ENCODE data around the gene MTMR11. TPM values are rescaled to one million over a fixed set of nuclear protein-coding genes. Genes with fewer than 3 reads are reported as not detected.

Gene MTMR11
- total and polyA plus RNA-seq, 4 donors: 6.9 to 11.2 (median 8.9) TPM

- WGBS, 2 donors: 93 to 100% methylated on average over 1 of the region's 1 CpG
- H3K36me3 ChIP-seq (ENCODE audit: control insufficient read depth in 4 of 4, insufficient read depth in 4 of 4, low read length in 4 of 4): peaks cover 0 to 5% (median 0%) of the 10 kb centered on the region in 4 donors
- no peaks in the 10 kb centered on the region for H3K27me3 ChIP-seq (ENCODE audit: control insufficient read depth in 3 of 3, insufficient read depth in 3 of 3, low read length in 2 of 3)
- peaks cover 0 to 18% (median 9%) of the 10 kb centered on the region in 5 donors for H3K4me1 ChIP-seq (ENCODE audit: control insufficient read depth in 5 of 5, insufficient read depth in 5 of 5, low read length in 5 of 5)
- ATAC-seq (ENCODE audit: insufficient read depth, low FRiP score) (no peak), DNase-seq (no peak)
- H3K4me3 ChIP-seq: no peak overlapping the region
- TF ChIP-seq CTCF (IDR thresholded peaks at IDR 0.05; ENCODE audit: control extremely low read depth, extremely low read depth): no peak
- no peaks in the 10 kb centered on the region for H3K9me3 ChIP-seq (ENCODE audit: control insufficient read depth in 4 of 4, insufficient read depth in 3 of 4, low read length in 3 of 4)
- no peak overlapping the region for H3K9ac ChIP-seq (ENCODE audit: insufficient read depth in 1 of 2, low read length in 2 of 2)
- H3K27ac ChIP-seq (ENCODE audit: low read depth in 1 of 2, low read length in 1 of 2): no peak overlapping the region
Measured at GRCh38 chr1:149881876-149882275, 54.8 kb downstream of the MTMR11 start.

GRCh38 chr1:149879556-149879955 lies 57.1 kb downstream of the MTMR11 start:
- Histone ChIP-seq H3K36me3 (ENCODE audit: control insufficient read depth in 4 of 4, insufficient read depth in 4 of 4, low read length in 4 of 4) (no peaks in the 10 kb centered on the region), H3K27me3 (ENCODE audit: control insufficient read depth in 3 of 3, insufficient read depth in 3 of 3, low read length in 2 of 3) (no peaks in the 10 kb centered on the region), H3K4me1 (ENCODE audit: control insufficient read depth in 5 of 5, insufficient read depth in 5 of 5, low read length in 5 of 5) (peaks cover 0 to 11% (median 7%) of the 10 kb centered on the region in 5 donors), H3K9ac (ENCODE audit: insufficient read depth in 1 of 2, low read length in 2 of 2) (no peak overlapping the region), H3K4me3 (no peak overlapping the region), H3K9me3 (ENCODE audit: control insufficient read depth in 4 of 4, insufficient read depth in 3 of 4, low read length in 3 of 4) (no peaks in the 10 kb centered on the region), H3K27ac (ENCODE audit: low read depth in 1 of 2, low read length in 1 of 2) (no peak overlapping the region)
- WGBS, 2 donors: 88 to 93% methylated on average over 1 of the region's 1 CpG
- no peak for TF ChIP-seq CTCF (IDR thresholded peaks at IDR 0.05; ENCODE audit: control extremely low read depth, extremely low read depth)
- no peak for DNase-seq
- ATAC-seq (ENCODE audit: insufficient read depth, low FRiP score): no peak

Other genes starting within 250 kb of the MTMR11 start
- gene FCGR1A, start 154.2 kb downstream of the MTMR11 start, total RNA-seq: 10 to 100 TPM; 11.5 to 25.8 TPM
- gene FCGR1A, start 154.2 kb downstream of the MTMR11 start, polyA plus RNA-seq: 10 to 100 TPM; 78.0 to 94.4 TPM
- gene BOLA1, start 37.3 kb downstream of the MTMR11 start, total RNA-seq: 10 to 100 TPM; 12.5 to 14.2 TPM
- gene BOLA1, start 37.3 kb downstream of the MTMR11 start, polyA plus RNA-seq: 10 to 100 TPM; 16.8 to 28.5 TPM
- 1 to 10 TPM; 2.3 to 2.4 TPM for gene SV2A, start 19.0 kb downstream of the MTMR11 start, total RNA-seq
- gene SV2A, start 19.0 kb downstream of the MTMR11 start, polyA plus RNA-seq: under 1 TPM; 0.94 to 0.98 TPM
- gene SF3B4, start 9.1 kb downstream of the MTMR11 start, total RNA-seq: 10 to 100 TPM; 19.6 to 48.1 TPM
- 10 to 100 TPM; 37.2 to 38.3 TPM for gene SF3B4, start 9.1 kb downstream of the MTMR11 start, polyA plus RNA-seq
- gene OTUD7B, start 73.8 kb upstream of the MTMR11 start, total RNA-seq: 10 to 100 TPM; 26.4 to 28.3 TPM
- 1 to 10 TPM; 4.0 to 7.9 TPM for gene OTUD7B, start 73.8 kb upstream of the MTMR11 start, polyA plus RNA-seq
- gene VPS45, start 130.9 kb upstream of the MTMR11 start, total RNA-seq: 10 to 100 TPM; 31.0 to 86.7 TPM
- gene VPS45, start 130.9 kb upstream of the MTMR11 start, polyA plus RNA-seq: 10 to 100 TPM; 16.3 to 21.1 TPM
- gene PLEKHO1, start 213.0 kb upstream of the MTMR11 start, total RNA-seq: 10 to 100 TPM; 41.6 to 60.6 TPM
- 10 to 100 TPM; 59.7 to 88.0 TPM for gene PLEKHO1, start 213.0 kb upstream of the MTMR11 start, polyA plus RNA-seq